Endodermal cell (in vitro differentiated cells): ENCODE results near the gene MMP25. TPM values are rescaled to one million over a fixed set of nuclear protein-coding genes. Genes with fewer than 3 reads are reported as not detected.
A peak's percentile ranks its signal among the peaks of the same experiment; 100 is the strongest.

ENCODE experiments used
- DNase-seq: peaks from one replicate; pipeline ENCODE4 v3.0.0-alpha.2; 2017
- H3K27ac ChIP-seq: 2 replicates; pipeline ENCODE4 v1.5.1; 2013; ENCODE audit warnings: mild to moderate bottlenecking, low read depth, low read length, moderate library complexity
- H3K27me3 ChIP-seq: 2 replicates; pipeline ENCODE4 v1.6.1; 2013; ENCODE audit warnings: mild to moderate bottlenecking, low read length, moderate library complexity; ENCODE audit not compliant: insufficient read depth, control insufficient read depth, poor library complexity, severe bottlenecking
- H3K36me3 ChIP-seq: 2 replicates; pipeline ENCODE4 v1.7.0; 2013; ENCODE audit warnings: mild to moderate bottlenecking, low read length, moderate library complexity; ENCODE audit not compliant: control insufficient read depth, insufficient read depth
- H3K4me1 ChIP-seq: one replicate; pipeline ENCODE4 v1.7.0; 2013; ENCODE audit warnings: low read length; ENCODE audit not compliant: control insufficient read depth, insufficient read depth
- H3K4me3 ChIP-seq: 2 replicates; pipeline ENCODE4 v1.5.1; 2013; ENCODE audit warnings: mild to moderate bottlenecking, low read length, moderate library complexity
- H3K9ac ChIP-seq: 2 replicates; pipeline ENCODE4 v1.6.1; 2013; ENCODE audit warnings: mild to moderate bottlenecking, low read length, moderate library complexity; ENCODE audit not compliant: poor library complexity, severe bottlenecking; ENCODE audit errors: extremely low read depth
- H3K9me3 ChIP-seq: 2 replicates; pipeline ENCODE4 v1.6.1; 2013; ENCODE audit warnings: mild to moderate bottlenecking, low read length, moderate library complexity; ENCODE audit not compliant: control insufficient read depth
- H3K27ac Mint-ChIP-seq: 2 replicates; pipeline ENCODE4 v1.8.0; 2020; ENCODE audit warnings: mixed read lengths
- H3K27me3 Mint-ChIP-seq: 2 replicates; pipeline ENCODE4 v1.8.0; 2021; ENCODE audit warnings: mild to moderate bottlenecking, mixed read lengths; ENCODE audit not compliant: insufficient read depth
- H3K36me3 Mint-ChIP-seq: 2 replicates; pipeline ENCODE4 v1.8.0; 2020; ENCODE audit warnings: low read depth, mixed read lengths
- H3K4me1 Mint-ChIP-seq: 2 replicates; pipeline ENCODE4 v1.8.0; 2020; ENCODE audit warnings: mixed read lengths
- H3K4me3 Mint-ChIP-seq: 2 replicates; pipeline ENCODE4 v1.8.0; 2020; ENCODE audit warnings: mild to moderate bottlenecking, moderate library complexity, mixed read lengths
- H3K9me3 Mint-ChIP-seq: 2 replicates; pipeline ENCODE4 v1.8.0; 2020; ENCODE audit warnings: mild to moderate bottlenecking, mixed read lengths
- WGBS, 2 experiments: methylation state at CpG; one replicate each; pipeline versions ENCODE4 v1.1.5 to v1.1.7; 2013; ENCODE audit warnings: missing lambda C conversion rate in 2 of 2, mixed read lengths in 1 of 2; ENCODE audit not compliant: insufficient coverage in 1 of 2, insufficient read length in 1 of 2; 5-methylcytosine and 5-hydroxymethylcytosine counted together
- total RNA-seq, 2 donors: library from RNA; stranded (reverse); fragmentation: NEBNext Ultra II Directional in 1 of 2; extraction: Animal tissue kit (Norgen Biotek cat#: 25700) in 1 of 2; gene quantifications; 2 replicates in 1 of 2; 3 replicates in 1 of 2; pipeline ENCODE4 v1.2.1, GENCODE V29; 2021
- TF ChIP-seq, protein P1 (sequence below): fragments of 200-600 bp; sonication (generic); conservative IDR thresholded peaks from 2 replicates; pipeline ENCODE4 v1.5.0; 2021; ENCODE audit warnings: antibody characterized with exemption, mild to moderate bottlenecking

MMP25 gene
- total RNA-seq, 2 donors from 2014 or later = 4.5 to 6.1 TPM

- Mint-ChIP-seq H3K27ac (peak overlapping the region; percentile 98), H3K9me3 (no peaks in the 10 kb centered on the region), H3K4me1 (peaks cover 59% of the 10 kb centered on the region), H3K36me3 (peaks cover 10% of the 10 kb centered on the region), H3K4me3 (no peak overlapping the region), H3K27me3 (peaks cover 21% of the 10 kb centered on the region)
- Histone ChIP-seq H3K27me3 (no peaks in the 10 kb centered on the region), H3K36me3 (peaks cover 8% of the 10 kb centered on the region), H3K27ac (no peak overlapping the region), H3K4me1 (peaks cover 33% of the 10 kb centered on the region), H3K4me3 (no peak overlapping the region), H3K9ac (no peak overlapping the region), H3K9me3 (no peaks in the 10 kb centered on the region)
- TF ChIP-seq, protein P1, sequence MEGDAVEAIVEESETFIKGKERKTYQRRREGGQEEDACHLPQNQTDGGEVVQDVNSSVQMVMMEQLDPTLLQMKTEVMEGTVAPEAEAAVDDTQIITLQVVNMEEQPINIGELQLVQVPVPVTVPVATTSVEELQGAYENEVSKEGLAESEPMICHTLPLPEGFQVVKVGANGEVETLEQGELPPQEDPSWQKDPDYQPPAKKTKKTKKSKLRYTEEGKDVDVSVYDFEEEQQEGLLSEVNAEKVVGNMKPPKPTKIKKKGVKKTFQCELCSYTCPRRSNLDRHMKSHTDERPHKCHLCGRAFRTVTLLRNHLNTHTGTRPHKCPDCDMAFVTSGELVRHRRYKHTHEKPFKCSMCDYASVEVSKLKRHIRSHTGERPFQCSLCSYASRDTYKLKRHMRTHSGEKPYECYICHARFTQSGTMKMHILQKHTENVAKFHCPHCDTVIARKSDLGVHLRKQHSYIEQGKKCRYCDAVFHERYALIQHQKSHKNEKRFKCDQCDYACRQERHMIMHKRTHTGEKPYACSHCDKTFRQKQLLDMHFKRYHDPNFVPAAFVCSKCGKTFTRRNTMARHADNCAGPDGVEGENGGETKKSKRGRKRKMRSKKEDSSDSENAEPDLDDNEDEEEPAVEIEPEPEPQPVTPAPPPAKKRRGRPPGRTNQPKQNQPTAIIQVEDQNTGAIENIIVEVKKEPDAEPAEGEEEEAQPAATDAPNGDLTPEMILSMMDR = no peak
- 96 to 97% methylated on average over 6 to 7 of the region's 8 CpGs for WGBS, 2 experiments
- no peak for DNase-seq
Observed at GRCh38 chr16:3010510-3010909, 35.9 kb upstream of the MMP25 start.

DNA sequence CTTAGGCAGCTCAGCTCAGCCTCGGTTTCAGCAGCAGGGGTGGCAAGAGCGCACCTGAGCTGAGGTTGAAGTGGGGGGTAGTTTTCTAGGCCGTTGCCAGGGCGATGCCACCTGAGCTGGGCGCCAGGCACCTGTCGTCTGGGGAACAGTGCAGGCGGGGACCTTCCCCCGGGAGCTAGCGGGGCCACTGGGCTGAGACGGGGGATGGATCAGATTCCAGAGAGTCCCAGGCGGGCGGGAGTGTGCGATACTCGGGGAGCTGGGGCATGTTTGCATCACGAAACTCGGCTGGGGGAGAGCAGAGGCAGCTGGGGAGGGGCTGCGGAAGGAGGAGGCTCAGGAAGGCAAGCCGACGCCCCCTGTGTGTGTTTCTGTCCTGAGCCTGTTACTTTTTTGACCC is 34.1 kb upstream of the MMP25 start:
- Histone ChIP-seq H3K36me3 (peaks cover 15% of the 10 kb centered on the region), H3K4me1 (peaks cover 24% of the 10 kb centered on the region), H3K9ac (no peak overlapping the region), H3K9me3 (no peaks in the 10 kb centered on the region), H3K4me3 (no peak overlapping the region), H3K27me3 (no peaks in the 10 kb centered on the region), H3K27ac (no peak overlapping the region)
- H3K4me3 Mint-ChIP-seq = peak overlapping the region; percentile 39
- H3K4me1 Mint-ChIP-seq = peaks cover 49% of the 10 kb centered on the region
- DNase-seq = peak; percentile 73
- H3K27ac Mint-ChIP-seq = no peak overlapping the region
- H3K9me3 Mint-ChIP-seq = no peaks in the 10 kb centered on the region
- TF ChIP-seq, protein P1 = no peak
- 53 to 58% methylated on average over 6 to 19 of the region's 19 CpGs for WGBS, 2 experiments
- peaks cover 21% of the 10 kb centered on the region for H3K27me3 Mint-ChIP-seq
- H3K36me3 Mint-ChIP-seq = peaks cover 22% of the 10 kb centered on the region

GRCh38 chr16:3012828-3013420 is 33.4 kb upstream of the MMP25 start, which contains the start of gene CLDN9:
CLDN9 (plus strand) TSS chr16:3012923; CDS start chr16:3013363, 440 bp downstream.
- peaks cover 21% of the 10 kb centered on the region for H3K27me3 Mint-ChIP-seq
- no peak within 1 kb of the TSS for H3K27ac Mint-ChIP-seq
- H3K9me3 Mint-ChIP-seq = no peaks in the 10 kb centered on the region
- peak; percentile 88 for DNase-seq
- Histone ChIP-seq H3K4me1 (peaks cover 18% of the 10 kb centered on the region), H3K9ac (no peak within 1 kb of the TSS), H3K9me3 (no peaks in the 10 kb centered on the region), H3K4me3 (no peak within 1 kb of the TSS), H3K36me3 (peaks cover 15% of the 10 kb centered on the region), H3K27me3 (no peaks in the 10 kb centered on the region), H3K27ac (no peak within 1 kb of the TSS)
- H3K4me3 Mint-ChIP-seq = peak within 1 kb of the TSS; percentile 39
- H3K4me1 Mint-ChIP-seq = peaks cover 42% of the 10 kb centered on the region
- H3K36me3 Mint-ChIP-seq = peaks cover 23% of the 10 kb centered on the region
- WGBS, 2 experiments = 43 to 48% methylated on average over 14 to 27 of the region's 27 CpGs
- TF ChIP-seq, protein P1 = no peak
